Measurements from ENCODE around the gene RALB.
A peak's percentile ranks its signal among the peaks of the same experiment; 100 is the strongest.

Gene RALB

DNA sequence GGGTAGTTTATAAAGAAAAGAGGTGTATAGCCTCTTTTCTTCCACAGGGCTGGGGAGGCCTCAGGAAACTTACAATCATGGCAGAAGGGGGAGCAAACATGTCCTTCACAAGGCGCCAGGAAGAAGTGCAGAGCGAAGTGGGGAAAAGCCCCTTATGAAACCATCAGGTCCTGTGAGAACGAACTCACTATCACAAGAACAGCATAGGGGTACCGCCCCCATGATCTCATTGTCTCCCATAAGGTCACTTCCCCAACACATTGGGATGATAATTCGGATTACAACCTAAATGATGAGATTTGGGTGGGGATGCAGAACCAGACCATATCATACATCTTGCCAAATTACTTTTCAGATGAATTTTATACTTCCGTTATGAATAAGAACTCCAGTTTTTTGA is 32.4 kb downstream of the RALB start:
- no peak overlapping the region for H3K4me3 Mint-ChIP-seq
- no peaks in the 10 kb centered on the region for H3K27me3 Mint-ChIP-seq
- peaks cover 55% of the 10 kb centered on the region for H3K4me1 Mint-ChIP-seq
- ATAC-seq: no peak
- H3K9me3 Mint-ChIP-seq: no peaks in the 10 kb centered on the region
- no peak overlapping the region for H3K27ac Mint-ChIP-seq
- H3K36me3 Mint-ChIP-seq: peaks cover 67% of the 10 kb centered on the region

GRCh38 chr2:120287183-120288015 is 34.7 kb downstream of the RALB start:
- peak; percentile 98 for ATAC-seq
- H3K9me3 Mint-ChIP-seq: no peaks in the 10 kb centered on the region
- peak overlapping the region; percentile 72 for H3K4me3 Mint-ChIP-seq
- peak overlapping the region; percentile 96 for H3K27ac Mint-ChIP-seq
- peaks cover 54% of the 10 kb centered on the region for H3K4me1 Mint-ChIP-seq
- peaks cover 68% of the 10 kb centered on the region for H3K36me3 Mint-ChIP-seq
- no peaks in the 10 kb centered on the region for H3K27me3 Mint-ChIP-seq

DNA sequence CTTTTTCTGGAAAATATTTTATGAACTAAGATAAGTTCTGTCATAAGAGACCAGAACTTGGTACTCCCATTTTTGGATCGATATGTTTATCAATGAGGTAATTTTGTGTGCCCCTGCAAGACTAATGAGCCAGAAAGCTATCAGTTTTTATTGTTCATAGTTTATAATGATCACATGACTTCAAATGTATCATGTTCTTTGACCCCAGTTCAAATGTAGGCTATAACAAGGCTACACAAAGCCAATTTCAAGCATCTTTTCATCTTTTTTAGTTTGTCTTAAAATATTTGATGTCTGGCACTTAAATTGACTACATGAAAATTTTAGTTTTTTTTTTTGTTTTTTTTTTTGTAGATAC is 35.3 kb downstream of the RALB start:
- H3K27me3 Mint-ChIP-seq: no peaks in the 10 kb centered on the region
- H3K36me3 Mint-ChIP-seq: peaks cover 65% of the 10 kb centered on the region
- H3K9me3 Mint-ChIP-seq: no peaks in the 10 kb centered on the region
- peaks cover 58% of the 10 kb centered on the region for H3K4me1 Mint-ChIP-seq
- H3K27ac Mint-ChIP-seq: peak overlapping the region; percentile 96
- no peak for ATAC-seq
- H3K4me3 Mint-ChIP-seq: no peak overlapping the region

DNA sequence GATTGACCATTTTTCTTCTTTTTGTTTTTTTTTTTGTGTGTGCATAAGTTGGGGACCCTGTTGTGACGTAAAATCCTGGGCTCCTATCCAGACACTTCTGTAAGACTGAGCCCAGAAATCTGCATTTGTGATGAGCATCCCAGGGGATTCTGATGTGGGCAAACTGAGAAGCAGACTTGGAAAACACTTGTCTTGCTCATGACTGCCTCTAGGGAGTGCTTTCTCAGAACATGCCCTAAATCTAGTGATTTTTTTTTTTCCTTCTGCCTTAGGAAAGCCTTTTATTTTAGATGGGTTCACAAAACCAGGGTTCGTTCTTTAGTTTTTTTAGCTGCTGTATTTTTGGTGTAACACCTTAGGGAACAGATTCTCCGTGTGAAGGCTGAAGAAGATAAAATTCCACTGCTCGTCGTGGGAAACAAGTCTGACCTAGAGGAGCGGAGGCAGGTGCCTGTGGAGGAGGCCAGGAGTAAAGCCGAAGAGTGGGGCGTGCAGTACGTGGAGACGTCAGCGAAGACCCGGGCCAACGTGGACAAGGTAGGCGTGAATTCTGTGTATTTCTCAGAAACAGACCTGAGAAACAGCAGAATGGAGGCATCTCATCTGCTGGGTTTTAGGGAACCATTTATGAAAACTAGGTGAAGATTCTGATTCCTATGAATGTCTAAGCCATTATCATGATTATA is 36.7 kb downstream of the RALB start:
- H3K27ac Mint-ChIP-seq: peak overlapping the region; percentile 96
- ATAC-seq: no peak
- H3K36me3 Mint-ChIP-seq: peaks cover 66% of the 10 kb centered on the region
- no peaks in the 10 kb centered on the region for H3K27me3 Mint-ChIP-seq
- H3K9me3 Mint-ChIP-seq: no peaks in the 10 kb centered on the region
- no peak overlapping the region for H3K4me3 Mint-ChIP-seq
- peaks cover 70% of the 10 kb centered on the region for H3K4me1 Mint-ChIP-seq

DNA sequence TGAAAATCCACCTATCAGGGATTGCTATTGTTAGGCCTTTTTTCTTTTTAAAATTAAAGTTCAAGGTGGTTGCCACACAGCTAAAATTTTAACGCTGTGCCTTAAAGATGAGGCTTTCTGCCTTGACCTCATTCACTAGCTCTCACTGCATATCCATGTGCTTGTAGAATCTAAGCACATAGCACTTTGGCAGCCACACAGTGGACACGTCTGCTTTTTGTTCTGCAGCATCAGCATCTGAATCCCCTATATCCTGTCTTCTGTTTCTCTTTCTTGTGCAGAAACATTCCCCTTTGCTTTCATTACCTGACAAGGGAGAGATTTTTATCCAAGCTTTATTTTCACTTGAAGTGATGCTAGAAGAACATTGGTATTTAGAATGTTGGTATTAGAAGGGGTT is 38.1 kb downstream of the RALB start:
- Mint-ChIP-seq H3K4me1 (peaks cover 60% of the 10 kb centered on the region), H3K27ac (no peak overlapping the region)

DNA sequence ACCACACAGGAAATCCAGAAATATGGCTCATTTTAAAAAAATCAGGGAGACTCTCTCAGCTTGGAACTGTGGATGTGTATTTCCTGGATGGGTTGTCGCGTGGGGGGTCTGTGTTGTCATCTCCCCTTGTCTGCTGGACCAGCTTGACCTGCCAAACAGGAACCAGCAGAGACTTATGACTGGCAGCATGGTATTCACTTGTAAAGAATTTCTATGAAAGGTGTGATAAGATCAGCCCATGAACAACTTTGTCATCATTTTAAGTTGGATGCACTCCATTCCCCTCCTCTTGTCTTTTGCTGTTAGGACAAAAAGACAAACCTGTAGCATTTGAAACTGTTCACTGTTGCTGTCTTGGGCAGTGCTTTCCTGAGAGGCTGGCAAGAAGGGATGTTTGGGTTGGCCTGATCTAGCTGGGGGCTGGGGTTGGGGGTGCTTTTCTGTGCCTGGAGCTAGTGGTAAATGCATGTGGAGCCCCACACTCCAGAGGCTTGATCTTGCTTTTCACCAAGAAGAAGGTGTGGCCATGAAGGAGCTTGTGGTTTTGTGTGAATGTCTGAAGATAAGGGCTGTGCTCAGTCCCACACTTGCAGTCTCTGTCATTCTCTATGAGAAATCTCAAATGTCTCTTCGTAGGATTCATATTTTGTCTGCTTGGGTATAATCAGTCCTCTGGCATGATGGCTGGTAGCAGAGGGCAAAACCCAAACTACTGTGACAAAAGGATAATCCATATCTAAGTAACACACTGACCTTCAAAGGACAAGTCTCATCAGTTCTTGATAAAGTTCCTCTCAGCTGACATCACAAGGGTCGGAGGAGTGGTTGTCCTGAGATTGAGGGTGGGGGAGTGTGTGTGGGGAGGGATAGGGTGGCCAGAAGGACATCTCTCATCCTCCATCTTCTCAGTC is 39.0 kb downstream of the RALB start:
- no peak overlapping the region for H3K4me3 Mint-ChIP-seq
- no peaks in the 10 kb centered on the region for H3K27me3 Mint-ChIP-seq
- no peak for ATAC-seq
- no peaks in the 10 kb centered on the region for H3K9me3 Mint-ChIP-seq
- H3K36me3 Mint-ChIP-seq: peaks cover 67% of the 10 kb centered on the region
- peak overlapping the region; percentile 69 for H3K27ac Mint-ChIP-seq
- peaks cover 51% of the 10 kb centered on the region for H3K4me1 Mint-ChIP-seq

More for the DNA sequence above, 38.1 kb downstream of the RALB start:
- Mint-ChIP-seq H3K36me3 (peaks cover 63% of the 10 kb centered on the region), H3K27me3 (no peaks in the 10 kb centered on the region), H3K9me3 (no peaks in the 10 kb centered on the region), H3K4me3 (no peak overlapping the region)
- ATAC-seq: no peak

DNA sequence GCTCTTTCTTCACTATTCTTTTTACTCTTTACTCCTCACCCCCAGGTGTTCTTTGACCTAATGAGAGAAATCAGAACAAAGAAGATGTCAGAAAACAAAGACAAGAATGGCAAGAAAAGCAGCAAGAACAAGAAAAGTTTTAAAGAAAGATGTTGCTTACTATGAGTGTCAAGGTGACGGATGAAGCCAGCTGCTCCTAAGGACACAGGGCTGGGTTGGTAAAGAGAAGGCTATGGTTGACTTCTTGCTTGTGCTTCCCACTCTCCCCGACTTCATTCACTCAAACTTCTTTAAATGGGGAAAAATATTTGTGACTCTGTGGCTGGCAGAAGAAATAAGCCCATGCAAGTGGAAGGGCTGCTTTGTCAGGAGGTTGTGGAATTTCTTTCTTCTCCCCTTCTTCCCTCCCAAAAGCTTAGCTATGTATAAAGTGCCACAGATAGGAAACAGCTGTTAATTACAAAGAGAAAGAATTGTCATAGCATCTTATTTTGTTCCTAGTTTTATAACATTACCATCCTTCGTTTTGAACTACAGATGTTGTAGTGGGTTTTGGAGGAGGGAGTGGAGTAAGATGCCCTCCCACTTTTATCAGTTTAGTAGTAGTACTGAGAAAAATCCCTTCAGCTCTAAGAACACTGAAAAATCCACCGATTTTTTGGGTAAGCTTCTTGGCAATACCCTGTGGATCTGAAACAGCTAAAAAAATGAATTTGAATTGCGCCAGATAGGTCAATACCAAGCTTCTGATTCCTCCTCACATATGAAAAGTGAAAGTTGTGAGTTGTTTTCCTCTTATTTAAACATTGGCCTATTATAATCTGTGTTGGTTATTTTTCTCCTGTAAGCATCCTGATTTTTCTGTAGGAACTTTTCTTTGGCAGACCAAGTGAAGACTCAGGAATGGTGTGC is 40.7 kb downstream of the RALB start:
- Mint-ChIP-seq H3K27me3 (no peaks in the 10 kb centered on the region), H3K4me3 (peak overlapping the region; percentile 55), H3K9me3 (no peaks in the 10 kb centered on the region), H3K36me3 (peaks cover 84% of the 10 kb centered on the region), H3K27ac (peak overlapping the region; percentile 79), H3K4me1 (peaks cover 36% of the 10 kb centered on the region)
- ATAC-seq: peak; percentile 51

- H3K4me1 Mint-ChIP-seq: peaks cover 30% of the 10 kb centered on the region
- H3K4me3 Mint-ChIP-seq: peak overlapping the region; percentile 55
- peak; percentile 82 for ATAC-seq
These were observed 41.3 kb downstream of the RALB start for GRCh38 chr2:120294008-120294340.

GRCh38 chr2:120298173-120298835 is 45.7 kb downstream of the RALB start:
- ATAC-seq: no peak
- no peak overlapping the region for H3K27ac Mint-ChIP-seq
- H3K9me3 Mint-ChIP-seq: no peaks in the 10 kb centered on the region
- no peaks in the 10 kb centered on the region for H3K27me3 Mint-ChIP-seq
- H3K4me3 Mint-ChIP-seq: no peak overlapping the region
- peaks cover 15% of the 10 kb centered on the region for H3K4me1 Mint-ChIP-seq
- peaks cover 73% of the 10 kb centered on the region for H3K36me3 Mint-ChIP-seq

More at GRCh38 chr2:120294008-120294340, 41.3 kb downstream of the RALB start:
- H3K9me3 Mint-ChIP-seq: no peaks in the 10 kb centered on the region
- H3K27ac Mint-ChIP-seq: peak overlapping the region; percentile 79
- peaks cover 83% of the 10 kb centered on the region for H3K36me3 Mint-ChIP-seq
- no peaks in the 10 kb centered on the region for H3K27me3 Mint-ChIP-seq

GRCh38 chr2:120299004-120299403 is 46.4 kb downstream of the RALB start:
- Mint-ChIP-seq H3K36me3 (peaks cover 74% of the 10 kb centered on the region), H3K4me1 (peaks cover 8% of the 10 kb centered on the region), H3K27ac (no peak overlapping the region), H3K4me3 (no peak overlapping the region), H3K9me3 (no peaks in the 10 kb centered on the region), H3K27me3 (no peaks in the 10 kb centered on the region)
- no peak for ATAC-seq

GRCh38 chr2:120299561-120299960 is 46.9 kb downstream of the RALB start:
- Mint-ChIP-seq H3K4me1 (peaks cover 5% of the 10 kb centered on the region), H3K9me3 (no peaks in the 10 kb centered on the region), H3K27ac (no peak overlapping the region), H3K27me3 (no peaks in the 10 kb centered on the region), H3K36me3 (peaks cover 68% of the 10 kb centered on the region), H3K4me3 (no peak overlapping the region)
- no peak for ATAC-seq

- peaks cover 67% of the 10 kb centered on the region for H3K36me3 Mint-ChIP-seq
These were observed 47.7 kb downstream of the RALB start for GRCh38 chr2:120300385-120300784.

GRCh38 chr2:120301284-120301683 is 48.6 kb downstream of the RALB start:
- Mint-ChIP-seq H3K4me3 (no peak overlapping the region), H3K4me1 (peaks cover 17% of the 10 kb centered on the region), H3K9me3 (no peaks in the 10 kb centered on the region), H3K36me3 (peaks cover 68% of the 10 kb centered on the region), H3K27me3 (no peaks in the 10 kb centered on the region), H3K27ac (no peak overlapping the region)
- ATAC-seq: no peak

More at GRCh38 chr2:120300385-120300784, 47.7 kb downstream of the RALB start:
- H3K27me3 Mint-ChIP-seq: no peaks in the 10 kb centered on the region
- H3K4me1 Mint-ChIP-seq: peaks cover 8% of the 10 kb centered on the region
- no peak overlapping the region for H3K4me3 Mint-ChIP-seq
- ATAC-seq: no peak
- H3K27ac Mint-ChIP-seq: no peak overlapping the region
- H3K9me3 Mint-ChIP-seq: no peaks in the 10 kb centered on the region

- Mint-ChIP-seq H3K36me3 (peaks cover 58% of the 10 kb centered on the region), H3K27ac (peak overlapping the region; percentile 12)
These were observed 49.6 kb downstream of the RALB start for GRCh38 chr2:120302301-120302700.

More at GRCh38 chr2:120302301-120302700, 49.6 kb downstream of the RALB start:
- ATAC-seq: peak; percentile 32
- Mint-ChIP-seq H3K4me1 (peaks cover 20% of the 10 kb centered on the region), H3K9me3 (no peaks in the 10 kb centered on the region), H3K27me3 (no peaks in the 10 kb centered on the region), H3K4me3 (no peak overlapping the region)

All from stimulated activated memory B cell treated with anti-CD40 and anti-IgM and Interleukin-4, amounts not matched to agents 10 μg/mL and 1 μg/mL and 100 μg/mL, for 72 hours (primary cell).